SK-N-MC (cell line): ENCODE data around the gene DMBT1.

Source experiments
- EZH2 ChIP-seq: fragments of 200-600 bp; sonication (generic); IDR thresholded peaks from one replicate; pipeline ENCODE4 v1.6.1; 2017; ENCODE audit warnings: antibody characterized with exemption
- FOXP2 ChIP-seq: optimal IDR thresholded peaks from 2 replicates; pipeline ENCODE3; 2011; ENCODE audit warnings: mild to moderate bottlenecking, moderate library complexity; ENCODE audit not compliant: insufficient read depth; ENCODE audit errors: extremely low read length, control extremely low read depth
- POLR2AphosphoS5 ChIP-seq: IDR thresholded peaks from 2 replicates; pipeline ENCODE4 v1.6.1; 2012; ENCODE audit warnings: mild to moderate bottlenecking, low read depth, low read length, borderline replicate concordance

DNA sequence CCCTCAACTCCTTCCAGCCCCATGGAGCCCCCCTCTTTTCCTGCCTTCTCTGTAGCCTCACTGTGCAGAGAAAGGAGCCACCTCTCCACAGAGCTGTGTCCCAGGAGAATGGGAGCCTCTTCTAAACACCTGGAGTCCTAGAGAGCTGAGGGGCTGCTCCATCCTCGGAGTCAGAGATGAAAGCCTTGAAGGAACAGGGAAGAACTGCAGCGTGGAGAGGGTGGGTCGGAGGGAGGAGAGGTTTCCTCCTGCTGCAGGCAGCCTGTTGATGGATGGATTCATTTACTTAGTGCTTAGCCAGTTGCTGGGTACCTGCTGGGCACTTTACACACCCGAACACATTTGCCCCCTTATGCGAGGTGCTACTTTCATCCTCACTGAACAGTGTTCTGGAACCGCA lies 100.1 kb downstream of the DMBT1 start:
- TF ChIP-seq EZH2 (no peak), POLR2AphosphoS5 (no peak), FOXP2 (no peak)
